DOHH2 (cell line): ENCODE results near the gene PIERCE2.
"Not testable (repeated sequence)": the region's sequence is repeated elsewhere in the genome, so short reads cannot be mapped to it uniquely, and the experiment has no call there.

Experiments used
- H3F3A ChIP-seq: fragments of 200-600 bp; sonication (generic), shearing (Covaris generic); 2 replicates; pipeline ENCODE4 v1.6.0; 2016; ENCODE audit warnings: antibody characterized with exemption, mild to moderate bottlenecking; ENCODE audit not compliant: control insufficient read depth, insufficient read depth
- H3K27ac ChIP-seq: fragments of 200-600 bp; sonication (generic); 2 replicates; pipeline ENCODE4 v1.5.1; 2014; ENCODE audit warnings: low read depth, mild to moderate bottlenecking, low read length, moderate library complexity
- H3K27me3 ChIP-seq: fragments of 200-600 bp; sonication (generic); 2 replicates; pipeline ENCODE4 v1.6.1; 2014; ENCODE audit warnings: mild to moderate bottlenecking, low read length, mixed read lengths; ENCODE audit not compliant: control insufficient read depth
- H3K36me3 ChIP-seq: fragments of 200-600 bp; sonication (generic); 2 replicates; pipeline ENCODE4 v1.6.1; 2014; ENCODE audit warnings: mild to moderate bottlenecking, low read length, moderate library complexity, mixed read lengths; ENCODE audit not compliant: control insufficient read depth
- H3K4me1 ChIP-seq: fragments of 200-600 bp; sonication (generic); 2 replicates; pipeline ENCODE4 v1.6.1; 2014; ENCODE audit warnings: mild to moderate bottlenecking, low read length, mixed read lengths; ENCODE audit not compliant: control insufficient read depth
- H3K4me2 ChIP-seq: fragments of 200-600 bp; sonication (generic); 2 replicates; pipeline ENCODE4 v1.6.0; 2014; ENCODE audit warnings: mild to moderate bottlenecking, low read length, moderate library complexity
- H3K4me3 ChIP-seq: fragments of 200-600 bp; sonication (generic); 2 replicates; pipeline ENCODE4 v1.5.1; 2014; ENCODE audit warnings: mild to moderate bottlenecking, low read length, mixed read lengths
- H3K79me2 ChIP-seq: fragments of 200-600 bp; sonication (generic); 2 replicates; pipeline ENCODE4 v1.6.1; 2014; ENCODE audit warnings: mild to moderate bottlenecking, low read length, mixed read lengths; ENCODE audit not compliant: control insufficient read depth
- H3K9me2 ChIP-seq: fragments of 200-600 bp; sonication (generic); replicated peaks from 2 replicates; pipeline ENCODE4 v1.6.1; 2014; ENCODE audit warnings: mild to moderate bottlenecking, low read length, mixed read lengths; ENCODE audit not compliant: control insufficient read depth
- H3K9me3 ChIP-seq: fragments of 200-600 bp; sonication (generic); 2 replicates; pipeline ENCODE4 v1.6.1; 2014; ENCODE audit warnings: antibody characterized with exemption, low read length, mixed read lengths; ENCODE audit not compliant: control insufficient read depth, insufficient read depth
- H4K20me1 ChIP-seq: fragments of 200-600 bp; sonication (generic); 2 replicates; pipeline ENCODE4 v1.6.0; 2014; ENCODE audit warnings: low read depth, mild to moderate bottlenecking, antibody characterized with exemption, low read length, moderate library complexity; ENCODE audit not compliant: control insufficient read depth, insufficient read depth
- CTCF ChIP-seq: fragments of 200-600 bp; sonication (generic); IDR thresholded peaks from one replicate; pipeline ENCODE4 v1.5.1; 2014; ENCODE audit warnings: antibody characterized with exemption, mild to moderate bottlenecking, low read depth, low read length; ENCODE audit not compliant: poor library complexity, severe bottlenecking
- EZH2phosphoT487 ChIP-seq: fragments of 200-600 bp; sonication (generic); IDR thresholded peaks from 2 replicates; pipeline ENCODE4 v1.6.1; 2017; ENCODE audit warnings: borderline replicate concordance, mild to moderate bottlenecking, antibody characterized with exemption, low read length, moderate library complexity, mixed read lengths

PIERCE2 gene

DNA sequence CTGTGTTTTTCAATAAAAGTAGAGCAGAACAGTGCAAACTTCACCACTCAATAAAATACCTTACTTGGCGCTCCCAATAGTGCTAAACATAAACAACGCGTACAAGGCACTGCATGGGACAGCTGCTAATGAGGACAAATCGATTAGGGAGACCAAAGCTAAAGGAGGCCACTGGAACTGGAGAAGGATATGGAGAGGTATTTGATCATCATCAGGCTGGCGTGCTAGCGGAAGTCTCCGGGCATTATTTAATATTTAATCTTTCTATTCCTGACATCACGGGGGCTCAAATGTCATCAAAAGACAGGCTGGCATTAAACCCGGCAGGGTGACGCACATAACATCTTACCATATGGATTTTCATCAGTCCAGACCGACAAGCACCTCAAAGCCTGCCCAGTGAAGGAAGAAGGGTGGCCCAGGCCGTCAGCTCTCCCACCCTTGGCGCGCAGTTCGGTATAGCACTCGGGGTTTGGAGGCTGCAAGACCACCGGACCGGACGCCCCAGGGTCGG, 740 bp upstream of the PIERCE2 start:
- Histone ChIP-seq H3K27ac (no peak overlapping the region), H4K20me1 (no peaks in the 10 kb centered on the region), H3K79me2 (peaks cover 3% of the 10 kb centered on the region; the same call in 1 of the 2 replicates), H3F3A (peaks cover 2% of the 10 kb centered on the region; the same call in 1 of the 2 replicates), H3K4me2 (peak overlapping the region; percentile 92), H3K36me3 (no peaks in the 10 kb centered on the region), H3K9me2 (no peaks in the 10 kb centered on the region), H3K9me3 (no peaks in the 10 kb centered on the region), H3K27me3 (no peaks in the 10 kb centered on the region), H3K4me3 (peak overlapping the region; percentile 87), H3K4me1 (peaks cover 31% of the 10 kb centered on the region)
- no peak for TF ChIP-seq EZH2phosphoT487
- TF ChIP-seq CTCF = no peak

DNA sequence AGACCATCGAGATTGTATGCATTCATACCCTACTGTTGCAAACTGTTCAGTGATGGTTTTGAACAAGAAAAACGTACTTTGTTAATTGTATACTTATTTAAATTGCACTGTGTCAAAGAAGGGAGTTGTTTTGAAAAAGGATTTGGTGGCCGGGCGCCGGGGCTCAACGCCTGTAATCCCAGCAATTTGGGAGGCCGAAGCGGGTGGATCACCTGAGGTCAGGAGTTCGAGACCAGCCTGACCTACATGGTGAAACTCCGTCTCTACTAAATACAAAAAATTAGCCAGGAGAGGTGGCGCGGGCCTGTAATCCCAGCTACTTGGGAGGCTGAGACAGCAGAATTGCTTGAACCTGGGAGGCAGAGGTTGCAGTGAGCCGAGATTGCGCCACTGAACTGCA, 681 bp downstream of the PIERCE2 start:
- H3K79me2 ChIP-seq, H3K9me2 ChIP-seq, H4K20me1 ChIP-seq, H3K9me3 ChIP-seq, H3K27ac ChIP-seq, H3K36me3 ChIP-seq, H3F3A ChIP-seq, H3K27me3 ChIP-seq: not testable (repeated sequence)
- peak overlapping the region; percentile 92 for H3K4me2 ChIP-seq
- peak overlapping the region; percentile 87 for H3K4me3 ChIP-seq
- peaks cover 17% of the 10 kb centered on the region for H3K4me1 ChIP-seq

DNA sequence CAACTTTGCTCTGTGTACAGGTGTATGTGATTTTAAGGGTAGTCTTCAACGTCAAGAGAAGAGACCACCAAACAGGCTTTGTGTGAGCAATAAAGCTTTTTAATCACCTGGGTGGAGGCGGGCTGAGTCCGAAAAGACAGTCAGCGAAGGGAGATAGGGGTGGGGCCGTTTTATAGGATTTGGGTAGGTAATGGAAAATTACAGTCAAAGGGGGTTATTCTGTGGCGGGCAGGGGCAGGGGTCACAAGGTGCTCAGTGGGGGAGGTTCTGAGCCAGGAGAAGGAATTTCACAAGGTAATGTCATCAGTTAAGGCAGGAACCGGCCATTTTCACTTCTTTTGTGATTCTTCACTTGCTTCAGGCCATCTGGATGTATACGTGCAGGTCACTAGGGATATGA, 9.4 kb downstream of the PIERCE2 start:
- H3K9me3 ChIP-seq, H3K27me3 ChIP-seq, H3K79me2 ChIP-seq, H3F3A ChIP-seq, H3K27ac ChIP-seq, H3K4me1 ChIP-seq, H3K4me2 ChIP-seq, H4K20me1 ChIP-seq, H3K9me2 ChIP-seq, H3K36me3 ChIP-seq, H3K4me3 ChIP-seq: not testable (repeated sequence)

DNA sequence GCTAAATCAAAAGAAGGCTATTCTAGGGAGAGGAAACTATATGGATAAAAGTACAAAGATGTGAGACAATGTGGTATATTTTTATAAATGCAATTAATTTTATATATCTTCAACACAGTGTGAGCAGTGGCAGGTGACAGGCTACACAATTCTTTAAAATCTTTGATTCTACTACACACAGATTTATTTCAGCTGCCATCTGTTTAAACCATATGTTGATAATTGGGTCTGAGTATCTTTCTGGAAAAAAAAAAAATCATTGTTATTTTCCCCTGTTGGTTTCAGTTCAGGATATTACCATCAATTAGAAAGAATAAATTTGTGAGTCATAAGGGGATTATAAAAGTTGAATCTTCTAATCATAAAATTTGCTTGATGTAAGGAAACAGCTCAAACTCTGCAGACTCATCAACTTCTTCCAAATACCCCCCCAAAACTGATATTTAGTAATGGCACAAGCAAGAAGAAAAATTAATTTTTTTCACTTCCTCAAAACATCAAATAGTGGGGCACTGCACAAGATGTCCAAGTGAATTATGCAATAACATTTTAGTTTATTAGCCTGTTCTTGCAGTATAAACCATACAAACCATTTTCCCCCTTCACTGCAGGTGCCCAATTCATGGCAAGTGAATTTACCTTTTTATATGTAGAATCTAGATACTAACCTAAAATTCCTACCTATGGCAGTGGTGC, 12.0 kb downstream of the PIERCE2 start:
- H3K27ac ChIP-seq = no peak overlapping the region

More for the DNA sequence above, 12.0 kb downstream of the PIERCE2 start:
- Histone ChIP-seq H3K9me3 (no peaks in the 10 kb centered on the region), H3K4me1 (no peaks in the 10 kb centered on the region), H3K36me3 (no peaks in the 10 kb centered on the region), H3K79me2 (no peaks in the 10 kb centered on the region), H3K27me3 (no peaks in the 10 kb centered on the region), H3K4me2 (no peak overlapping the region), H3K9me2 (no peaks in the 10 kb centered on the region), H4K20me1 (no peaks in the 10 kb centered on the region), H3K4me3 (no peak overlapping the region), H3F3A (no peaks in the 10 kb centered on the region)
- TF ChIP-seq CTCF (no peak), EZH2phosphoT487 (no peak)
